Anterior cingulate cortex (tissue), 58 donors: ENCODE results near the gene VWA3A.

Experiments
- DNase-seq, 58 donors: peaks; one replicate each; lab custom pipeline; 2025; lab: John Stamatoyannopoulos, UW

VWA3A gene

GRCh38 chr16:22177968-22178930 is 85.9 kb downstream of the VWA3A start:
- DNase-seq: no peak

GRCh38 chr16:22181426-22181825 is 89.1 kb downstream of the VWA3A start:
- DNase-seq: no peak

GRCh38 chr16:22181843-22182242 is 89.5 kb downstream of the VWA3A start:
- no peak for DNase-seq

GRCh38 chr16:22183335-22183734 is 91.0 kb downstream of the VWA3A start:
- DNase-seq: no peak

- DNase-seq: no peak
Observed at GRCh38 chr16:22183901-22184614, 91.7 kb downstream of the VWA3A start.

- DNase-seq: no peak
Observed at GRCh38 chr16:22184615-22184968, 92.3 kb downstream of the VWA3A start.

GRCh38 chr16:22186517-22186916 is 94.2 kb downstream of the VWA3A start:
- no peak for DNase-seq

- no peak for DNase-seq
Observed at GRCh38 chr16:22188267-22188594, 95.9 kb downstream of the VWA3A start.

GRCh38 chr16:22188595-22189442 is 96.5 kb downstream of the VWA3A start:
- DNase-seq: peak in 50 of 58 donors; percentile 3 to 68 (median 31)

GRCh38 chr16:22189473-22190080 is 97.2 kb downstream of the VWA3A start:
- peak in 8 of 58 donors; percentile 2 to 35 (median 16) for DNase-seq

GRCh38 chr16:22190081-22190775 is 97.9 kb downstream of the VWA3A start:
- peak in 28 of 58 donors; percentile 36 to 100 (median 100) for DNase-seq

- peak; percentile 92 to 100 (median 100) for DNase-seq
Observed at GRCh38 chr16:22190776-22191531, 98.6 kb downstream of the VWA3A start.

GRCh38 chr16:22191532-22192260 is 99.4 kb downstream of the VWA3A start:
- DNase-seq: peak in 5 of 58 donors; percentile 5 to 18 (median 16)

GRCh38 chr16:22192261-22193062 is 100.1 kb downstream of the VWA3A start:
- DNase-seq: peak in 49 of 58 donors; percentile 3 to 66 (median 35)

GRCh38 chr16:22193063-22193411 is 100.7 kb downstream of the VWA3A start:
- DNase-seq: no peak

- peak in 1 of 58 donors; percentile 22 for DNase-seq
Observed at GRCh38 chr16:22194707-22195444, 102.5 kb downstream of the VWA3A start.

GRCh38 chr16:22195445-22195694 is 103.0 kb downstream of the VWA3A start:
- DNase-seq: no peak
